ENCODE results near the gene RASSF4. TPM values are rescaled to one million over a fixed set of nuclear protein-coding genes. Genes with fewer than 3 reads are reported as not detected.

Gene RASSF4
- total and polyA plus RNA-seq, 2 experiments from 2014 or later, result 2.1 to 2.3 TPM

DNA sequence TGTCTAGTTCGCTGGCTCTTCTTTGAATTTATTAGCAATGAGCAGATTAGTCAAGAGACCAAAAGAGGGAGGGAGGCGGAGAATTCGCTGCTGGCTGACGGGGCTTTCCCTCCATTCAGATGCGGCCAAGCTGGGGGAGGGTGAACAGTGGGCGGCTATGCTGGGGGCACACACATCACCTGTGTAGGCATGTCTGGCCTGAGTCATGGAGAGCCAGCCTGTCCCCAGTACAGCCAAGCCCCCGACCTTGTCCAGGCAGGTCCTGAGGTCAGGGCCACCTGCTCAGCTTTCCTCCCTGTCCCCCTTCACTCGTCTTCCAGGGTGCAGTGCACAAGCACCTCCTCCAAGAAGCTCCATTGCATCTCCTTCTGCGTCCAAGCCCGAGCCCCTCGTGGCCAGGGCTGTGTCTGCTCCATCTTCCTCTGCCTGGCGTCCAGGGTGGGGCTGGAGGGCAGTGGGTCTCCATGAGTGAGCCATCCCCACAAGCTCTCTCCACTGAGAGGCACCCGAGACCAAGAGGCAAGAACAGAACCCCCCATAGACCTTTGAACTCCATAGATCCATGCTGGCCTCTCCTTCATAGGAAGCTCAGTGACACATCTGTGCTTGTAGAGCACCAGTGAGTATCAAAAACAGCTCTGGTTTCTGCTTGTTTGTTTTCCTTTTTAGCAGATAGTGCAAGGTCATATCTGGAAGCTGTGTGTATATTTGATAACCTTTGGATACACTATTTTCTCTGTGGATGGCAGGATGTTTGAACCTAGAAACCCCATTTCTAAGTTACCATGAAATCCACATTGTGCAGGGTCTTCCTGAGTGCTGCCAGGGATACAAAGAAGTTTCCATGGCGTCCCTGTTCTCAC, 20.9 kb downstream of the RASSF4 start:
- peaks cover 49% of the 10 kb centered on the region for H3K4me1 ChIP-seq (ENCODE audit: insufficient read depth)
- H3K4me2 ChIP-seq (ENCODE audit: unreplicated experiment), result peak overlapping the region; percentile 72
- 79 to 80% methylated on average over 12 to 14 of the region's 14 CpGs for WGBS, 2 experiments (ENCODE audit: low coverage in 1 of 2, low lambda C conversion rate in 2 of 2, missing lambda C conversion rate in 2 of 2)
- peak overlapping the region; percentile 86 for H3K27ac ChIP-seq
- H3K9ac ChIP-seq, result peak overlapping the region; percentile 65
- no peaks in the 10 kb centered on the region for H3K27me3 ChIP-seq (replicated peaks; ENCODE audit: insufficient read depth)
- H3F3A ChIP-seq (ENCODE audit: insufficient read depth), result peaks cover 18% of the 10 kb centered on the region; the same call in 1 of the 2 replicates
- H3K9me2 ChIP-seq (ENCODE audit: insufficient read depth), result no peaks in the 10 kb centered on the region
- peak overlapping the region; percentile 86 for H2AFZ ChIP-seq
- H3K9me3 ChIP-seq (ENCODE audit: low read depth), result no peaks in the 10 kb centered on the region
- DNase-seq, result peak; percentile 49
- no peaks in the 10 kb centered on the region for H4K20me1 ChIP-seq (ENCODE audit: insufficient read depth)
- in situ Hi-C loops (cut with MboI), result loop anchor here (25.0 kb wide), 1 partner anchor 1318 kb away; no protein-coding TSS in a partner anchor
- H3K79me2 ChIP-seq (ENCODE audit: insufficient read depth), result no peaks in the 10 kb centered on the region
- no peaks in the 10 kb centered on the region for H3K36me3 ChIP-seq (ENCODE audit: low read depth)
- no peak overlapping the region for H3K4me3 ChIP-seq
- TF ChIP-seq EZH2 (IDR thresholded peaks at IDR 0.05; ENCODE audit: insufficient read depth, poor library complexity, severe bottlenecking), result no peak

DNA sequence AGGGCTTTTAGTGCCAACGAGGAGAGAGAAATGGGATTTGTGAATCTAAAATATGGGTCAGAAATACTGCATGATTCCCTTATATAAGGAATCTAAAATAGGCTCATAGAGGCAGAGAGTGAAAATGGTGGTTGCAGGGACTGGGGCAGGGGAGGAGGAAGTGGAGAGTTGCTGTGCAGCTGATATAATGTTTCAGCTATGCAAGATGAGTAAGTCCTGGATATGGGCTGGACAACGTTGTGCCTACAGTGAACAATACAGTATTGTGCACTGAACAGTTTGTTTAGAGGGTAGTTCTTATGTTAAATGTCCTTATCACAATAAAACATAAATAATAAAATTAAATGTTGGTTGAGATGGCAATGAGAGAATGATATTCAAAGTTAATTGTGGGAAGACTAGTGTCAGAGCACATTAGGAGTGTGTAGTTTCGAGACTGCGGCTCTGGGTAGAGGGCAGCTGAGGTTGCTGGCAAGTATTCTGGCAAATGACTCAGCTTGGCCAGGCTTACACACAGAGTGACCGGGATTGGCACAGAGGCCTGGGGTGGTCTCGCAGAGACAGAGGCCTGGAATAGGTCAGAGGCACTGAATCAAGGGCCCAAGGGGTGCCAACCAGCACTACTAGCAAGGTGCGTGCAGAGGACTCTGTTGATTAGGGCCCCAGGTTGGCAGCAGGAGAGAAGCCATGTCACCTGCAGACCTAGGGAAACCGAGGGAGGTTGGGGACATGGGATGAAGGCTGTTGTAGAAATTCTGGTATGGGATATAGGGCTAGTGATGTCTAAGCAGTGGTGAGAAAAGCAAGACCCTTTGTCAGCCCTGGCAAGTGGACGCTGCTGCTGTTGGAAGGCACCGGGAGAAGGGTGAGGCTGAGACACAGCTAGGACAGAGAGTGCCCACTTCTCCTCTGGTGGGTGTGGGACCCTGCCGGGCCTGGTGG, 21.8 kb downstream of the RASSF4 start:
- peaks cover 45% of the 10 kb centered on the region for H3K4me1 ChIP-seq (ENCODE audit: insufficient read depth)
- no peaks in the 10 kb centered on the region for H3K36me3 ChIP-seq (ENCODE audit: low read depth)
- H3K79me2 ChIP-seq (ENCODE audit: insufficient read depth), result no peaks in the 10 kb centered on the region
- H3K4me2 ChIP-seq (ENCODE audit: unreplicated experiment), result peak overlapping the region; percentile 72
- H3K9me3 ChIP-seq (ENCODE audit: low read depth), result no peaks in the 10 kb centered on the region
- WGBS, 2 experiments (ENCODE audit: low coverage in 1 of 2, low lambda C conversion rate in 2 of 2, missing lambda C conversion rate in 2 of 2), result 29 to 30% methylated on average over 11 of the region's 11 CpGs
- H3K27me3 ChIP-seq (replicated peaks; ENCODE audit: insufficient read depth), result no peaks in the 10 kb centered on the region
- in situ Hi-C loops (cut with MboI), result loop anchor here (25.0 kb wide), 1 partner anchor 1319 kb away; no protein-coding TSS in a partner anchor
- H3K4me3 ChIP-seq, result peak overlapping the region; percentile 48
- TF ChIP-seq EZH2phosphoT487 (IDR thresholded peaks at IDR 0.05; ENCODE audit: insufficient read depth, low read depth), result no peak
- no peak for TF ChIP-seq EZH2 (IDR thresholded peaks at IDR 0.05; ENCODE audit: insufficient read depth, poor library complexity, severe bottlenecking)
- H3K27ac ChIP-seq, result peak overlapping the region; percentile 86
- peak overlapping the region; percentile 86 for H2AFZ ChIP-seq
- H3K9ac ChIP-seq, result peak overlapping the region; percentile 65
- peaks cover 18% of the 10 kb centered on the region; the same call in 1 of the 2 replicates for H3F3A ChIP-seq (ENCODE audit: insufficient read depth)
- no peaks in the 10 kb centered on the region for H4K20me1 ChIP-seq (ENCODE audit: insufficient read depth)
- no peaks in the 10 kb centered on the region for H3K9me2 ChIP-seq (ENCODE audit: insufficient read depth)
- peak; percentile 95 for DNase-seq

DNA sequence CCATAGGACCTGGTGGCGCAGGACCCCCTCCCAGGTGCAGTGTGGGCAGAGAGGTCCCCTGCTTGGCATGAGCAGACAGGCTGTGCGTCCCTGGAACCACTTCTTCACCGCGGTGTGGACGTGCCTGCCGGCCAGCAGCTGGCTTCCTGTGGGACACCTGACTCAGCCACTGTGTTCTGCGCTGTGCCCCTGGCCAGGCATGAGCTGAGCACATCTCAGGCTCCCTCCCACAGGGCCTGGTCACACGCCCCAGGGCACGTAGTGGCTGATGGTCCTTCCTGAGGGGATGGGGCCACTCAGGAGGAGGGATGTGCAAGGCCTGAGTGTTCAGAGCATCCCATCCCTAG, 22.5 kb downstream of the RASSF4 start:
- H3K27me3 ChIP-seq (replicated peaks; ENCODE audit: insufficient read depth), result no peaks in the 10 kb centered on the region
- H3K36me3 ChIP-seq (ENCODE audit: low read depth), result no peaks in the 10 kb centered on the region
- in situ Hi-C loops (cut with MboI), result loop anchor here (25.0 kb wide), 1 partner anchor 1320 kb away; no protein-coding TSS in a partner anchor
- WGBS, 2 experiments (ENCODE audit: low coverage in 1 of 2, low lambda C conversion rate in 2 of 2, missing lambda C conversion rate in 2 of 2), result 95 to 98% methylated on average over 8 to 9 of the region's 9 CpGs
- H3K9ac ChIP-seq, result peak overlapping the region; percentile 65
- H3K4me1 ChIP-seq (ENCODE audit: insufficient read depth), result peaks cover 45% of the 10 kb centered on the region
- no peaks in the 10 kb centered on the region for H4K20me1 ChIP-seq (ENCODE audit: insufficient read depth)
- TF ChIP-seq EZH2phosphoT487 (IDR thresholded peaks at IDR 0.05; ENCODE audit: insufficient read depth, low read depth) (no peak), EZH2 (IDR thresholded peaks at IDR 0.05; ENCODE audit: insufficient read depth, poor library complexity, severe bottlenecking) (no peak)
- H3K79me2 ChIP-seq (ENCODE audit: insufficient read depth), result no peaks in the 10 kb centered on the region
- H3K4me2 ChIP-seq (ENCODE audit: unreplicated experiment), result no peak overlapping the region
- no peak for DNase-seq
- no peaks in the 10 kb centered on the region for H3K9me2 ChIP-seq (ENCODE audit: insufficient read depth)
- H3K4me3 ChIP-seq, result no peak overlapping the region
- H3K9me3 ChIP-seq (ENCODE audit: low read depth), result no peaks in the 10 kb centered on the region
- H3F3A ChIP-seq (ENCODE audit: insufficient read depth), result peaks cover 18% of the 10 kb centered on the region; the same call in 1 of the 2 replicates
- peak overlapping the region; percentile 86 for H3K27ac ChIP-seq
- H2AFZ ChIP-seq, result peak overlapping the region; percentile 86; the same call in 1 of the 2 replicates

DNA sequence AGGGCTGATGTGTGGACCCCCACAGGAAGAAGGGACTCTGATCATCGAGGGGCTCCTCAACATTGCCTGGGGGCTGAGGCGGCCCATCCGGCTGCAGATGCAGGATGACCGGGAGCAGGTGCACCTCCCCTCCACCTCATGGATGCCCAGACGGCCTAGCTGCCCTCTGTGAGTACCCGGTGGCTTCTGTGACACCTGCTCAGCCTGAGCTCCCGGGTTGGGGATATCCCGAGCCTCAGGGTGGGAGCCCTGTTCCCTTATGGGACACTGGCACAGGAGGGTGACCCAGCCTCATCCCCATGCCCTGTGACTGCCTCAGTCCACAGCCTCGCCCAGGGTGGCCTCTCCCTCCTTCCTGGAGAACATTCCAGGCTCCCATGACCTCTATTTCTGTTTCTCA, 22.9 kb downstream of the RASSF4 start:
- WGBS, 2 experiments (ENCODE audit: low coverage in 1 of 2, low lambda C conversion rate in 2 of 2, missing lambda C conversion rate in 2 of 2), result 88 to 98% methylated on average over 9 of the region's 9 CpGs
- no peak overlapping the region for H3K4me3 ChIP-seq
- no peaks in the 10 kb centered on the region for H3K36me3 ChIP-seq (ENCODE audit: low read depth)
- H3K4me2 ChIP-seq (ENCODE audit: unreplicated experiment), result no peak overlapping the region
- H3K9me3 ChIP-seq (ENCODE audit: low read depth), result no peaks in the 10 kb centered on the region
- H3K79me2 ChIP-seq (ENCODE audit: insufficient read depth), result no peaks in the 10 kb centered on the region
- TF ChIP-seq EZH2phosphoT487 (IDR thresholded peaks at IDR 0.05; ENCODE audit: insufficient read depth, low read depth) (no peak), EZH2 (IDR thresholded peaks at IDR 0.05; ENCODE audit: insufficient read depth, poor library complexity, severe bottlenecking) (no peak)
- peaks cover 18% of the 10 kb centered on the region; the same call in 1 of the 2 replicates for H3F3A ChIP-seq (ENCODE audit: insufficient read depth)
- H2AFZ ChIP-seq, result no peak overlapping the region
- in situ Hi-C loops (cut with MboI), result loop anchor here (25.0 kb wide), 1 partner anchor 1320 kb away; no protein-coding TSS in a partner anchor
- H4K20me1 ChIP-seq (ENCODE audit: insufficient read depth), result no peaks in the 10 kb centered on the region
- peaks cover 45% of the 10 kb centered on the region for H3K4me1 ChIP-seq (ENCODE audit: insufficient read depth)
- H3K27me3 ChIP-seq (replicated peaks; ENCODE audit: insufficient read depth), result no peaks in the 10 kb centered on the region
- no peak overlapping the region for H3K9ac ChIP-seq
- H3K27ac ChIP-seq, result no peak overlapping the region
- H3K9me2 ChIP-seq (ENCODE audit: insufficient read depth), result no peaks in the 10 kb centered on the region
- no peak for DNase-seq
